Measurements from ENCODE around the gene GPC6.

Gene GPC6

GRCh38 chr13:94317063-94317491, 1090.5 kb downstream of the GPC6 start:
- no peak for DNase-seq (ENCODE audit: low spot score)
- in situ Hi-C loops (cut with MboI; ENCODE audit: low pct_unique_long_range_greater_than_20kb, low sequenced_read_pairs, unreplicated experiment): no loop called here
- TF ChIP-seq, protein P1, sequence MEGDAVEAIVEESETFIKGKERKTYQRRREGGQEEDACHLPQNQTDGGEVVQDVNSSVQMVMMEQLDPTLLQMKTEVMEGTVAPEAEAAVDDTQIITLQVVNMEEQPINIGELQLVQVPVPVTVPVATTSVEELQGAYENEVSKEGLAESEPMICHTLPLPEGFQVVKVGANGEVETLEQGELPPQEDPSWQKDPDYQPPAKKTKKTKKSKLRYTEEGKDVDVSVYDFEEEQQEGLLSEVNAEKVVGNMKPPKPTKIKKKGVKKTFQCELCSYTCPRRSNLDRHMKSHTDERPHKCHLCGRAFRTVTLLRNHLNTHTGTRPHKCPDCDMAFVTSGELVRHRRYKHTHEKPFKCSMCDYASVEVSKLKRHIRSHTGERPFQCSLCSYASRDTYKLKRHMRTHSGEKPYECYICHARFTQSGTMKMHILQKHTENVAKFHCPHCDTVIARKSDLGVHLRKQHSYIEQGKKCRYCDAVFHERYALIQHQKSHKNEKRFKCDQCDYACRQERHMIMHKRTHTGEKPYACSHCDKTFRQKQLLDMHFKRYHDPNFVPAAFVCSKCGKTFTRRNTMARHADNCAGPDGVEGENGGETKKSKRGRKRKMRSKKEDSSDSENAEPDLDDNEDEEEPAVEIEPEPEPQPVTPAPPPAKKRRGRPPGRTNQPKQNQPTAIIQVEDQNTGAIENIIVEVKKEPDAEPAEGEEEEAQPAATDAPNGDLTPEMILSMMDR (IDR thresholded peaks at IDR 0.05; ENCODE audit: extremely low read depth, insufficient read depth, missing control alignments): no peak

DNA sequence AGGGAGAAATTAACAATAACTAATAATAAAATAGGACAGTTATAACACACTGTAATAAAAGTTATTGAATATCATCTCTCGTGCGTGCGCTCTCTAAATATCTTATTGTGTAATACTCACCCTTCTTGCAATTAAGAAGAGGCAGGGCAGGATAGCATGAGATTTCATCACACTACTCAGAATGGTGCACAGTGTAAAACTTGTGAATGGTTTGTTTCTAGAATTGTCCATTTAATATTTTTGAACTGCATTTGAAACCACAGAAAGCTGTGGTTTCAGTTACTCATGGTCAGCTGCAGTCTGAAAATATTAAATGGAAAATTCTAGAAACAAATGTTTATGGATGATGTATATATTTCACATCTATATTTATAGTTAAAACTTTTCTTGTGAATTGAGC, 1091.8 kb downstream of the GPC6 start:
- no peak for DNase-seq (ENCODE audit: low spot score)
- in situ Hi-C loops (cut with MboI; ENCODE audit: low pct_unique_long_range_greater_than_20kb, low sequenced_read_pairs, unreplicated experiment): no loop called here
- TF ChIP-seq, protein P1 (IDR thresholded peaks at IDR 0.05; ENCODE audit: extremely low read depth, insufficient read depth, missing control alignments): no peak

DNA sequence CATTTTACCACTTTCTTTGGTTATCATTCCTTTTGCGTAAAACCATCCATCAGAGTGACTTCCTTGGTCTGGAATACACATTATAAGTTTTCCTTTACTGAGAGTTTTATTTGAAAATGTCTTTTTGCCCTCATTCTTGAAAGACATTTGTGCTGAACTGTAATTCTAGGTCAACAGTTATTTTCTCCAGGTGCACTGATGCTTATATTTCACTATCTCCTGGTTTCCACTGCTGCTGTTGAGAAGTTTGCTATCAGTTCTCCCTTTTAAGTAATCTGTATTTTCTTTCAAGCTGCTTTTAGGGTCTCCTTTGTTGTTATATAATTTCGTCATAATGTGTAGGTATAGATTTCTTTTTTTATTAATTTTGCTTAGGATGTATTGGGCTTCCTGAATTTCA, 1092.9 kb downstream of the GPC6 start:
- in situ Hi-C loops (cut with MboI; ENCODE audit: low pct_unique_long_range_greater_than_20kb, low sequenced_read_pairs, unreplicated experiment): no loop called here
- no peak for DNase-seq (ENCODE audit: low spot score)
- TF ChIP-seq, protein P1 (IDR thresholded peaks at IDR 0.05; ENCODE audit: extremely low read depth, insufficient read depth, missing control alignments): no peak

GRCh38 chr13:94322925-94323763, 1096.5 kb downstream of the GPC6 start:
- DNase-seq (ENCODE audit: low spot score): no peak
- in situ Hi-C loops (cut with MboI; ENCODE audit: low pct_unique_long_range_greater_than_20kb, low sequenced_read_pairs, unreplicated experiment): no loop called here
- TF ChIP-seq, protein P1 (IDR thresholded peaks at IDR 0.05; ENCODE audit: extremely low read depth, insufficient read depth, missing control alignments): no peak

DNA sequence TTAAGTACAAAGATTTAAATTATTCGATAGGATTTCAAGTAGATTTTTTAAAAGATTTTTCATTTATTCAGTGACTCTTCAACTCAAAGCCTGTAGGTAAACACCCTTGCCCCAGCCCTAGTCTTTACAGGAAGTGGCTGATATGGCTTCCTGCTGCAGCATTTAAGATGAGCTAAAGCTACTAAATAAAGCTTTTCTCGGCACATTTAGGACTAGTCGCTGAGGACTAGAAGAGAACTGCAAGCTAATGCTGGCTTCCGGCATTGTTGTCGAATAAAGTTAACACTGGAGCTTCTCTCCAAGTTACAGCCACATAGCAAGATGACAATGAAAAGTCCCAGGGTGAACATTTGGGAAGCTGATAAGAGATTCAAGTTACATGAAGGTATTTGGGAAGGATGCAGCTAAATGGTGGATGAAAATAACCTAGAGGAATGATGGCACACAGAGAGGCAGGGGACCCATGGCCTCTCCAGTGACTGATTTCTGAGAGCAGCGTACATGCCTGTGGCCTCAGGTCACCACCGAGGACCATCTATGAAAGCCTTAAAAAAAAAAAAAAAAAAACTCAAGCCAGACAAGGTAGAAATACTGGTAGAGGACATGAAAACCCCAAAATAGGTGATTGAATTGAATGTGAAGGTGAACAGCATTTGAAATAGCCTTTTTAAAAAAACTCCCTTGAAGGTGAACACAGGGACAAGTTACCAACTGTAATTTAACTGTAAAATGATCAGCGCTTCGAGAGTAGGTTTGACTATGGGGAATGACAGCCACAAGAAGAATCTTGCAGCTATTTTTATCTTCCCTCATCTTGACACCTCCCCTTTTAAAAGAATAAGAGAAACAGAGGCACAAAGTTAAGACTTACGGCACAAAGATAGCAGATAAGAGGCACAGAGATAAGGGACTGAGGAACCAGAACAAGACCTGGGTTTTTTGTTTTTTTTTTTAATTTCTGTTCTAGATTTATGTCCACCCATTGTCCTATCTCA, 1097.5 kb downstream of the GPC6 start:
- no peak for DNase-seq (ENCODE audit: low spot score)
- TF ChIP-seq, protein P1 (IDR thresholded peaks at IDR 0.05; ENCODE audit: extremely low read depth, insufficient read depth, missing control alignments): no peak
- in situ Hi-C loops (cut with MboI; ENCODE audit: low pct_unique_long_range_greater_than_20kb, low sequenced_read_pairs, unreplicated experiment): no loop called here

- TF ChIP-seq, protein P1 (IDR thresholded peaks at IDR 0.05; ENCODE audit: extremely low read depth, insufficient read depth, missing control alignments): no peak
- in situ Hi-C loops (cut with MboI; ENCODE audit: low pct_unique_long_range_greater_than_20kb, low sequenced_read_pairs, unreplicated experiment): no loop called here
- DNase-seq (ENCODE audit: low spot score): no peak
These were observed 1098.3 kb downstream of the GPC6 start for GRCh38 chr13:94324767-94325540.
